Trophoblast cell (in vitro differentiated cells and primary cell): ENCODE measurements around the gene KIF16B.

Experiments
- DNase-seq, 2 donors: peaks; one replicate each; pipeline ENCODE4 v3.0.0-alpha.2; 2016
- H2AFZ ChIP-seq: 2 replicates; pipeline ENCODE4 v1.6.1; 2013; ENCODE audit warnings: low read length, moderate library complexity, mild to moderate bottlenecking; ENCODE audit not compliant: insufficient read depth, poor library complexity
- H2AK5ac ChIP-seq: 2 replicates; pipeline ENCODE4 v1.6.1; 2013; ENCODE audit warnings: mild to moderate bottlenecking, low read length
- H2BK120ac ChIP-seq: 2 replicates; pipeline ENCODE4 v1.6.1; 2013; ENCODE audit warnings: low read length, mild to moderate bottlenecking, moderate library complexity; ENCODE audit not compliant: insufficient read depth, poor library complexity
- H2BK12ac ChIP-seq: 2 replicates; pipeline ENCODE4 v1.6.1; 2013; ENCODE audit warnings: mild to moderate bottlenecking, low read length, moderate library complexity
- H2BK5ac ChIP-seq: 2 replicates; pipeline ENCODE4 v1.6.1; 2013; ENCODE audit warnings: low read length, low read depth, moderate library complexity, mild to moderate bottlenecking; ENCODE audit not compliant: poor library complexity
- H3K14ac ChIP-seq: 2 replicates; pipeline ENCODE4 v1.6.1; 2013; ENCODE audit warnings: mild to moderate bottlenecking, low read length
- H3K18ac ChIP-seq: 2 replicates; pipeline ENCODE4 v1.6.1; 2013; ENCODE audit warnings: mild to moderate bottlenecking, low read length
- H3K23ac ChIP-seq: 2 replicates; pipeline ENCODE4 v1.6.1; 2013; ENCODE audit warnings: low read length
- H3K27ac ChIP-seq: 2 replicates; pipeline ENCODE4 v1.5.1; 2013; ENCODE audit warnings: low read depth, mild to moderate bottlenecking, inconsistent platforms, low read length, moderate library complexity
- H3K27me3 ChIP-seq: 2 replicates; pipeline ENCODE4 v1.6.1; 2013; ENCODE audit warnings: inconsistent platforms, mild to moderate bottlenecking, low read length, moderate library complexity; ENCODE audit not compliant: insufficient read depth
- H3K36me3 ChIP-seq, 2 experiments: 1 replicate in 1 of 2; 2 replicates in 1 of 2; pipeline ENCODE4 v1.6.1; 2013; ENCODE audit warnings: low read length in 2 of 2, mild to moderate bottlenecking in 2 of 2, moderate library complexity in 1 of 2; ENCODE audit not compliant: insufficient read depth in 2 of 2, control insufficient read depth in 1 of 2
- H3K4ac ChIP-seq: 2 replicates; pipeline ENCODE4 v1.6.1; 2013; ENCODE audit warnings: low read depth, mild to moderate bottlenecking, low read length, moderate library complexity
- H3K4me1 ChIP-seq, 2 experiments: 1 replicate in 1 of 2; 2 replicates in 1 of 2; pipeline ENCODE4 v1.6.1; 2013; ENCODE audit warnings: low read length in 2 of 2, mild to moderate bottlenecking in 2 of 2, moderate library complexity in 1 of 2; ENCODE audit not compliant: insufficient read depth in 2 of 2, control insufficient read depth in 1 of 2
- H3K4me2 ChIP-seq: 2 replicates; pipeline ENCODE4 v1.6.1; 2013; ENCODE audit warnings: inconsistent platforms, mild to moderate bottlenecking, low read length, moderate library complexity
- H3K4me3 ChIP-seq: 2 replicates; pipeline ENCODE4 v1.5.1; 2013; ENCODE audit warnings: mild to moderate bottlenecking, low read depth, low read length, inconsistent platforms
- H3K79me1 ChIP-seq: one replicate; pipeline ENCODE4 v1.6.1; 2013; ENCODE audit warnings: low read length
- H3K79me2 ChIP-seq: 2 replicates; pipeline ENCODE4 v1.6.1; 2013; ENCODE audit warnings: low read length, mild to moderate bottlenecking; ENCODE audit not compliant: control insufficient read depth, insufficient read depth, poor library complexity
- H3K9ac ChIP-seq: 2 replicates; pipeline ENCODE4 v1.6.1; 2013; ENCODE audit warnings: mild to moderate bottlenecking, low read length
- H3K9me3 ChIP-seq: 2 replicates; pipeline ENCODE4 v1.6.1; 2013; ENCODE audit warnings: low read depth, mild to moderate bottlenecking, control low read depth, inconsistent platforms, low read length; ENCODE audit not compliant: insufficient read depth
- H4K12ac ChIP-seq: 2 replicates; pipeline ENCODE4 v1.6.1; 2013; ENCODE audit warnings: low read depth, mild to moderate bottlenecking, low read length, moderate library complexity
- H4K8ac ChIP-seq: 2 replicates; pipeline ENCODE4 v1.6.1; 2013; ENCODE audit warnings: low read depth, mild to moderate bottlenecking, low read length, moderate library complexity
- H4K91ac ChIP-seq: one replicate; pipeline ENCODE4 v1.6.1; 2013; ENCODE audit warnings: low read depth, mild to moderate bottlenecking, low read length, moderate library complexity
- WGBS: extraction: QIAGEN DNeasy Blood & Tissue Kit; methylation state at CpG from one replicate; pipeline ENCODE4 v1.1.7; 2013; ENCODE audit warnings: missing lambda C conversion rate; ENCODE audit not compliant: insufficient read length, insufficient coverage; ENCODE audit errors: extremely low coverage; 5-methylcytosine and 5-hydroxymethylcytosine counted together

The KIF16B gene

DNA sequence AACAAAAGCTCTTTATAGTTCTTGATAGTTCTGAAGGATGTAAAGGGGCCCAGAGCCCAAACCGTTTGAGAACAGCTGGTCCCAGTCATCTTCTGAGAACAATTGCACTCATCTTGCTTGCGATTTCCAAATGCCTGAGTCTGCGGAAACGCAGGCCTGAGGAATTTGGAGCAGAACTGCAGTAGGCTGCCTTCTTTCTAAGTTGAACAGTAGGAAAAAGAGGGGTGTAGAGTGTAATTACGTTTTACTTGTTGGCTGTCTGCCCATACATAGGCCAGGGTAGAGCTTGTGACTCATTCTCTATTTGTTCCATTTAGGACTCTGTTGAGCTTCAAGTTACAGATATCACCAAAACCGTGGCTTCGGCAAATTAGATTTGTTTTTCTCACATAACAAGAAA is 42.0 kb upstream of the KIF16B start:
- Histone ChIP-seq H2BK120ac (no peak overlapping the region), H3K4me1 (no peaks in the 10 kb centered on the region), H4K91ac (no peak overlapping the region), H3K27ac (peak overlapping the region; percentile 30), H3K9me3 (no peaks in the 10 kb centered on the region), H3K79me2 (no peaks in the 10 kb centered on the region), H4K8ac (no peak overlapping the region), H3K4ac (no peak overlapping the region), H2BK5ac (no peak overlapping the region), H3K27me3 (no peaks in the 10 kb centered on the region), H3K14ac (no peak overlapping the region), H3K79me1 (no peaks in the 10 kb centered on the region), H3K23ac (no peak overlapping the region), H2AK5ac (no peak overlapping the region), H3K4me3 (no peak overlapping the region), H3K9ac (no peak overlapping the region), H4K12ac (no peak overlapping the region), H3K36me3 (no peaks in the 10 kb centered on the region), H3K4me2 (no peak overlapping the region), H2BK12ac (no peak overlapping the region), H2AFZ (no peak overlapping the region), H3K18ac (no peak overlapping the region)
- no CpG with 5 or more reads among the region's 7 CpGs for WGBS
- no peak for DNase-seq

DNA sequence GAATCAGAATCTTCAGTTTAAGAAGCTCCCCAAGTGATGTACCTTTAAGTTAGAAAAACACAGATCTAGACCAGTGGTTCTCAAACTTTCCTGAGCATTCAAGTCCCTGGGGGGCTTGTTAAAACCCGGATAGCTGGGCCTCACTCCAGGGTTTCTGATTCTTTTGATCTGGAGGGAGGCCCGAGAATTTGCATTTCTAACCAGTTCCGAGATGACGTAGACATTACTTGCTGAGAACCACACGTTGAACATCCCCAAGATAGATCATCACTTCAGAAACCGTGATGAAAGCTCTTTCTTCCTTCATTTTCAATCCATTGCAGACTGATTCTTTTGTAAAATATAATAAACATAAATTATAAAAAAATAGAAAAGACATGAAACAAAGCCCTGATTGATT is 40.7 kb upstream of the KIF16B start:
- Histone ChIP-seq H3K27ac (no peak overlapping the region), H3K18ac (no peak overlapping the region), H4K12ac (no peak overlapping the region), H3K9me3 (no peaks in the 10 kb centered on the region), H3K23ac (no peak overlapping the region), H2BK12ac (no peak overlapping the region), H2BK120ac (no peak overlapping the region), H3K4me1 (no peaks in the 10 kb centered on the region), H2AK5ac (no peak overlapping the region), H3K79me2 (no peaks in the 10 kb centered on the region), H3K9ac (no peak overlapping the region), H2BK5ac (no peak overlapping the region), H3K14ac (no peak overlapping the region), H3K36me3 (no peaks in the 10 kb centered on the region), H3K79me1 (no peaks in the 10 kb centered on the region), H3K4me3 (no peak overlapping the region), H3K4ac (no peak overlapping the region), H3K4me2 (no peak overlapping the region), H4K8ac (no peak overlapping the region), H4K91ac (no peak overlapping the region), H3K27me3 (no peaks in the 10 kb centered on the region), H2AFZ (no peak overlapping the region)
- DNase-seq, result no peak
- no CpG with 5 or more reads among the region's 6 CpGs for WGBS

DNA sequence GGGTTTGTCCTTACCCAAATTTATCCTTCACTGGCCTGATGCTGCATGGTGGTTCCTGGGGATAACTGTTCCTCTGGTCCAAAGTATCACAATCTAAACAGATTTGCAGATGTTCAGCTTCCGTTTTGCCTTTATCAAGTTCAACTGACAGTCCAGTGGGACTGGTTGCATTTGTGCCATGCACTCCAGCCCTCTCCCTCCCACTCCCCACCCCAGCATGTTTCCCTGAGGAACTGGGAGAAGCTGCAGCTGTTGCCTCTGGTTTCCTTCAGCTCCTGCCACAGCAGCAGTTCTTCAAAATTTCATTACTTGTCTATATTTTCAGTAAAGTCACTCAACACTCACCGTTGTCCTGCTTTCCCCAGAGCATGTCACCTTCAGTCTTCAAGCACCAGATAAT is 39.5 kb upstream of the KIF16B start:
- no CpG with 5 or more reads among the region's 2 CpGs for WGBS
- Histone ChIP-seq H3K27me3 (no peaks in the 10 kb centered on the region), H3K9me3 (no peaks in the 10 kb centered on the region), H2AK5ac (no peak overlapping the region), H2AFZ (no peak overlapping the region), H3K79me1 (no peaks in the 10 kb centered on the region), H2BK5ac (no peak overlapping the region), H3K14ac (no peak overlapping the region), H3K4me2 (no peak overlapping the region), H2BK12ac (no peak overlapping the region), H4K12ac (no peak overlapping the region), H3K4ac (no peak overlapping the region), H3K23ac (no peak overlapping the region), H4K91ac (no peak overlapping the region), H3K18ac (no peak overlapping the region), H3K27ac (no peak overlapping the region), H3K4me1 (no peaks in the 10 kb centered on the region), H3K79me2 (no peaks in the 10 kb centered on the region), H4K8ac (no peak overlapping the region), H2BK120ac (no peak overlapping the region), H3K9ac (no peak overlapping the region), H3K36me3 (no peaks in the 10 kb centered on the region), H3K4me3 (no peak overlapping the region)
- DNase-seq, result no peak

DNA sequence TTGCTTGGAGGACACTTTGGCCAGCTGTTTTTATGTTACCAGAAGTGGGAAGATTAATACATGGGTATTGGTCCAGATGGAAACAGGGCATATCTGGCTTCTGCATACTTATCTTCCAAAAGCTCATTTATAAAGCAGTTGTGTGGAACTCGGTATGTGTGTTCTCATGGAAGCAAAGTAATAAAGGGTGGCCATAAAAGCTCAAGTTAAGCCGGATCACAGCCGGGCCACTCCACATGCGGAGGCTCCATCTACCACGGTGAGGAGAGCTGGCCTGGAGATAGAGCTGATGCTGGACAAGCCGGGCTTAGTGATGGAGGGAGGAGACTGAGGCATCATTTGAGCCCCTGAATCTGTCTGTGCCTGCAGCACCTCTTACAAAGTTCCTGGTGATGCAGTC is 38.6 kb upstream of the KIF16B start:
- Histone ChIP-seq H2BK12ac (no peak overlapping the region), H3K14ac (no peak overlapping the region), H3K4me3 (no peak overlapping the region), H4K91ac (no peak overlapping the region), H3K27me3 (no peaks in the 10 kb centered on the region), H2BK5ac (no peak overlapping the region), H3K9ac (no peak overlapping the region), H3K18ac (no peak overlapping the region), H3K4me1 (no peaks in the 10 kb centered on the region), H2BK120ac (no peak overlapping the region), H2AK5ac (no peak overlapping the region), H3K36me3 (no peaks in the 10 kb centered on the region), H3K23ac (no peak overlapping the region), H3K79me1 (no peaks in the 10 kb centered on the region), H3K9me3 (no peaks in the 10 kb centered on the region), H3K4me2 (no peak overlapping the region), H4K12ac (no peak overlapping the region), H3K27ac (no peak overlapping the region), H4K8ac (no peak overlapping the region), H3K79me2 (no peaks in the 10 kb centered on the region), H2AFZ (no peak overlapping the region), H3K4ac (no peak overlapping the region)
- no CpG with 5 or more reads among the region's 6 CpGs for WGBS
- DNase-seq, result no peak
